Nephron progenitor cell (in vitro differentiated cells): ENCODE data around the gene PYDC1.

Experiments used
- DNase-seq: peaks from one replicate; pipeline ENCODE4 v3.0.0; 2021
- H3K27ac Mint-ChIP-seq: 2 replicates; pipeline ENCODE4 v1.8.0; 2021; ENCODE audit warnings: mild to moderate bottlenecking, moderate library complexity, mixed read lengths
- H3K27me3 Mint-ChIP-seq: 2 replicates; pipeline ENCODE4 v1.8.0; 2021; ENCODE audit warnings: mild to moderate bottlenecking, low read depth, mixed read lengths; ENCODE audit not compliant: poor library complexity
- H3K36me3 Mint-ChIP-seq: 2 replicates; pipeline ENCODE4 v1.8.0; 2021; ENCODE audit warnings: low read depth, mixed read lengths
- H3K4me1 Mint-ChIP-seq: 2 replicates; pipeline ENCODE4 v1.8.0; 2021; ENCODE audit warnings: mixed read lengths
- H3K4me3 Mint-ChIP-seq: 2 replicates; pipeline ENCODE4 v1.8.0; 2021; ENCODE audit warnings: mild to moderate bottlenecking, moderate library complexity, mixed read lengths
- H3K9me3 Mint-ChIP-seq: 2 replicates; pipeline ENCODE4 v1.8.0; 2021; ENCODE audit warnings: mild to moderate bottlenecking, moderate library complexity, mixed read lengths
- TF ChIP-seq, protein P1 (sequence below): fragments of 200-600 bp; sonication (generic); IDR thresholded peaks from 2 replicates; pipeline ENCODE4 v1.5.0; 2021; ENCODE audit warnings: antibody characterized with exemption

Gene PYDC1

DNA sequence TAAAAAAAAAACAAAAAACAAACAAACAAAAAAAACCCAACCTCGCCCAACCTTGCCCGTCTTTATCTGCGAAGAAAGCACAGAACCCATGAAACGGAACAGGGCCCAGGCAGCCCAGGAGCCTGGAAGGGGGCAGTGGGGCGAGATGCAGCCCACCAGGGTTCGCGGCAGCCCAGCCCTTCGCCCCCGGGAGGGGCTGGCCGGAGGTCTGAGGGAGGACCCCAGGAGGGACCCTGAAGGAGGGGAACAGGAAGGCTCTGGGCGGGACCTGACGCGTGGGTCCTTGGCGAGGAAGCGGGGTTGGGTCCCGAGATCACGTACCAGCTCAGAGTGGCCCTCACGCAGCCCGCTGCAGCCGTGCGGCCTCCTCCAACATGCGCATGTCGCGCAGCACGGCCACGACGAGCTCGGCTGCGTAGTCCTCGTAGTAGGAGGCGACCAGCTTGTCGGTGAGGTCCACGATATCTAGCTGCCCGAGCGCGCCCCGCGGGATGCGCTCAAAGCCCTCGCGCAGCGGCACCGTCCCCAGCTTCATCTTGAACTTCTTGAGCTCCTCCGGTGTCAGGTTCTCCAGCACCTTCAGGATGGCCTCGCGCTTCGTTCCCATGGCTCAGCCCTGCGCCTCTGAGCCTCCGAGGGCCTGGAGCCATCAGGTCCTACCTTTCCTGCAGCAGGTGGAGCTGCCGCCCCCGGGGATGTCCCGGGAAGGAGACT lies at the start of gene PYDC1:
Gene PYDC1, minus strand, starts transcription at position 714 of the 714 bp plus-strand sequence. Its CDS starts 107 bp downstream, at position 607.
- Mint-ChIP-seq H3K27ac (no peak within 1 kb of the TSS), H3K9me3 (no peaks in the 10 kb centered on the region), H3K27me3 (peaks cover 96% of the 10 kb centered on the region), H3K4me3 (peak within 1 kb of the TSS; percentile 78), H3K4me1 (peaks cover 26% of the 10 kb centered on the region), H3K36me3 (no peaks in the 10 kb centered on the region)
- TF ChIP-seq, protein P1, sequence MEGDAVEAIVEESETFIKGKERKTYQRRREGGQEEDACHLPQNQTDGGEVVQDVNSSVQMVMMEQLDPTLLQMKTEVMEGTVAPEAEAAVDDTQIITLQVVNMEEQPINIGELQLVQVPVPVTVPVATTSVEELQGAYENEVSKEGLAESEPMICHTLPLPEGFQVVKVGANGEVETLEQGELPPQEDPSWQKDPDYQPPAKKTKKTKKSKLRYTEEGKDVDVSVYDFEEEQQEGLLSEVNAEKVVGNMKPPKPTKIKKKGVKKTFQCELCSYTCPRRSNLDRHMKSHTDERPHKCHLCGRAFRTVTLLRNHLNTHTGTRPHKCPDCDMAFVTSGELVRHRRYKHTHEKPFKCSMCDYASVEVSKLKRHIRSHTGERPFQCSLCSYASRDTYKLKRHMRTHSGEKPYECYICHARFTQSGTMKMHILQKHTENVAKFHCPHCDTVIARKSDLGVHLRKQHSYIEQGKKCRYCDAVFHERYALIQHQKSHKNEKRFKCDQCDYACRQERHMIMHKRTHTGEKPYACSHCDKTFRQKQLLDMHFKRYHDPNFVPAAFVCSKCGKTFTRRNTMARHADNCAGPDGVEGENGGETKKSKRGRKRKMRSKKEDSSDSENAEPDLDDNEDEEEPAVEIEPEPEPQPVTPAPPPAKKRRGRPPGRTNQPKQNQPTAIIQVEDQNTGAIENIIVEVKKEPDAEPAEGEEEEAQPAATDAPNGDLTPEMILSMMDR = no peak
- peak; percentile 39 for DNase-seq

DNA sequence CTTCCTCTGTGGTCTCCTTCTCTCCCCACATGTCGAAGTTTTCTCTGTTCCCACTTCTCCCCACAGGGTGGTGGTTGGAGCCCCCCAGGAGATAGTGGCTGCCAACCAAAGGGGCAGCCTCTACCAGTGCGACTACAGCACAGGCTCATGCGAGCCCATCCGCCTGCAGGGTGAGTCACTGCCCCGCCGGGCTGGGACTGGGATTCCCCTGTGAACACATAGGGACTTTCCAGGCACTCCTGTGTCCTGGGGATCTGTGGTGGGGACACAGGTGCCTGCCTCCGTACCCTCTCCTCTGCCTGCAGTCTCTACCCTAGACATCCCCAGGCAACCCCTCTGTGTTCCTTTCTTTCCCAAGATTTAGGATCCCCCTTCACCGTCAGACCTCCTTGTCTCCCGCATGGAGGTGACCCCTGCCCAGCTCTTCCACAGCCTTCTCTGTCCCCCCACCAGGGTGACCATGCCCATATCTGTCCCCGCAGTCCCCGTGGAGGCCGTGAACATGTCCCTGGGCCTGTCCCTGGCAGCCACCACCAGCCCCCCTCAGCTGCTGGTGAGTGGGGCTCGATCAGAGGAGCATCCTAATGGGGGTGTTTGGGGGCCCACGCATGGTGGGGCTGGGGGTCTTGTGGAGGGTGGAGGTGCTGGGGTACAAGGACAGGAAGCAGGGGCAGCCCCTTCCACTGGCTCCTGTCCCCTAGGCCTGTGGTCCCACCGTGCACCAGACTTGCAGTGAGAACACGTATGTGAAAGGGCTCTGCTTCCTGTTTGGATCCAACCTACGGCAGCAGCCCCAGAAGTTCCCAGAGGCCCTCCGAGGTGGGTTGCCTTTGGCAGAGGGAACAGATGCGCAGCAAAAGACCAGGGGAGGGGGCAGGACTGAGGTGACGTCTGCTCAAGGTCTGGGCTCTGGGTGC lies 48.7 kb upstream of the PYDC1 start:
- DNase-seq = no peak
- Mint-ChIP-seq H3K27ac (no peak overlapping the region), H3K4me3 (no peak overlapping the region), H3K9me3 (no peaks in the 10 kb centered on the region), H3K4me1 (peaks cover 15% of the 10 kb centered on the region), H3K27me3 (peaks cover 18% of the 10 kb centered on the region), H3K36me3 (no peaks in the 10 kb centered on the region)
- TF ChIP-seq, protein P1 = no peak

DNA sequence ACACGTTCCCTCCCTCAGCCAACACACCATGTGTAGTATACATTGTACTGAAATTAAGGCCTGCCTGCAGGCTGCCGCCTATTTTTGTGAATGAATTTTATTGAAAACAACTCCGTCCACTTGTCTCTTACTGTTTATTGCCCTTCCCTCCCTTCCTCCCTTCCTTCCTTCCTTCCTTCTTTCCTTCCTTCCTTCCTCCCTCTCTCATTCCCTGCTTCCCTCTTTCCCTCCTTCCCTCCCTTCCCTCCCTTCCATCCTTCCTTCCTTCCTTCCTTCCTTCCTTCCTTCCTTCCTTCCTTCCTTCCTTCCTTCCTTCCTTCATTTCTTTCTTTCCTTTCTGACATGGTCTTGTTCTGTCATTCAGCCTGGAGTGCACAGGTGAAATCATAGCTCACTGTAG lies 45.1 kb upstream of the PYDC1 start:
- Mint-ChIP-seq H3K36me3 (no peaks in the 10 kb centered on the region), H3K27ac (no peak overlapping the region), H3K4me3 (no peak overlapping the region), H3K9me3 (no peaks in the 10 kb centered on the region), H3K4me1 (peaks cover 2% of the 10 kb centered on the region), H3K27me3 (peaks cover 30% of the 10 kb centered on the region)
- no peak for DNase-seq
- TF ChIP-seq, protein P1 = no peak

DNA sequence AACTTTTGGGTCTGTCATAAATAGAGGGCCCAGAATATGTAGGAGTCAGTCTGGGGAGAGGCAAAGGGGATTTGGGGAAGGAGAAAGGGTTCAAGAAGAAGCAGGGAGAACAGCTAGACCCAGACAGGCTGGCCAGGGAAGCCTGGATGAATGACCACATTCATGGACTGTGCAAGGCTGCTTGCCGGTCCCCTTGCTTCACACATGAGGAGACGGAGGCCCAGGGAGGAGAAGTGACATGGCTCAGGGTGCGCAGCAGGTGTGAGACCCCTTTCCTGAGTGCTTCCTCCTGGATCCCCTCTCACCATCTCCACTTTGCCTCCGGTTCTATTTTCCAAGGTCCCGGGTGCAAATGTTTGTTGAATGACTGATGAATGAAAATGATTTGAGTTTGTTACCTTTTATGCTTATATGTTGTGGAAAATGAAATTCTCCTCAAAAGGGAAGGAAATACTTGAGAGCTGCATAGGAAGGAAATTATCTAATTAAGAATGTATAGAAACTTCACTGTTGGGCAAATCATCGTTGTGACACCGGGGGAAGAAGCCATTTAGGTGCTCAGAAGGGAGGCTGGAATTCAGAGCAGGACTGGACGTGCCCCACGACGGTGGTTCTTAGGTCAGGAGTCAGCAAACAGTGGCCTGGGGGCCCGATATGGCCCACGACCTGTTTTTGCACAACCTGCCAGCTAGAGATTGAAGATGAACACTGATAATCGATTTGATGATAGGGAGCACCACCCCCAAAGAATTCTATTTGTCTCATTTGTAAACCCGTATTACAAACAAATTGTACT lies 43.4 kb upstream of the PYDC1 start:
- Mint-ChIP-seq H3K27me3 (peaks cover 33% of the 10 kb centered on the region), H3K27ac (no peak overlapping the region), H3K9me3 (no peaks in the 10 kb centered on the region), H3K4me3 (no peak overlapping the region), H3K36me3 (no peaks in the 10 kb centered on the region), H3K4me1 (no peaks in the 10 kb centered on the region)
- TF ChIP-seq, protein P1 = no peak
- no peak for DNase-seq

DNA sequence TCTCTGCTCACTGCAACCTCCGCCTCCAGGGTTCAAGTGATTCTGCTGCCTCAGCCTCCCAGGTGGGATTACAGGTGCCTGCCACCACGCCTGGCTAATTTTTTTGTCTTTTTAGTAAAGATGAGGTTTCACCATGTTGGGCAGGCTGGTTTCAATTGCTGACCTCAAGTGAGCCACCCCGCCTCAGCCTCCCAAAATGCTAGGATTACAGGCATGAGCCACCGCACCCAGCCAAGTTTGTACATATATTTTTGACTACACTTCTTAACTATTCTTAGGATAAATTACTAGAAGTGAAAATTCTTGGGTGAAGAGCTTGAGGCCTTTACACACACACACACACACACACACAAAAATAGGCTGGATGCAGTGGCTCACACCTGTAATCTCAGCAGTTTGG lies 41.4 kb upstream of the PYDC1 start:
- TF ChIP-seq, protein P1 = no peak
- Mint-ChIP-seq H3K36me3 (no peaks in the 10 kb centered on the region), H3K27ac (no peak overlapping the region), H3K4me1 (no peaks in the 10 kb centered on the region), H3K9me3 (no peaks in the 10 kb centered on the region), H3K27me3 (peaks cover 33% of the 10 kb centered on the region), H3K4me3 (no peak overlapping the region)
- no peak for DNase-seq
